HCT116 (cell line): Measurements from ENCODE around the gene FAM229A. TPM values are rescaled to one million over a fixed set of nuclear protein-coding genes. Genes with fewer than 3 reads are reported as not detected.
A peak's percentile ranks its signal among the peaks of the same experiment; 100 is the strongest.

Experiments used
- ATAC-seq: fragments of 200-7000 bp; cut with Tn5 transposase; 2 replicates; pipeline ENCODE4 v1.9.1; 2020; ENCODE audit warnings: mild to moderate bottlenecking, moderate library complexity
- BruUV-seq: library from RNA; stranded (reverse); fragments of 400-500 nt; replicated peaks from 2 replicates; lab custom pipeline; 2021; lab: Mats Ljungman, UMichigan
- CTCF ChIA-PET: fragments of 300-600 bp; sonication (Branson Sonifier 250); formaldehyde crosslinking; loops from one replicate; lab custom pipeline; 2021; ENCODE audit warnings: antibody characterized with exemption; lab: Charles Lee
- POLR2A ChIA-PET: fragments of 300-600, 350-600 bp; sonication (Branson Sonifier 250); formaldehyde crosslinking; loops from one replicate; lab custom pipeline; 2021; ENCODE audit warnings: antibody characterized with exemption; lab: Charles Lee
- RAD21 ChIA-PET, 2 experiments: fragments of 300-600 bp; sonication (Branson Sonifier 250); formaldehyde crosslinking; loops; one replicate each; lab custom pipeline; 2023; ENCODE audit warnings: low total read pairs in 2 of 2; ENCODE audit not compliant: uncharacterized antibody in 2 of 2, unreplicated experiment in 2 of 2, low non-redundant PET in 1 of 2; lab: Charles Lee
- DNase-seq: peaks from one replicate; pipeline ENCODE4 v3.0.0-alpha.2; 2010; ENCODE audit warnings: low read depth, low spot score
- H2AFZ ChIP-seq: fragments of 200-600 bp; shearing (Covaris generic), sonication (generic); 2 replicates; pipeline ENCODE4 v1.6.1; 2017; ENCODE audit warnings: low read depth, mixed run types, mixed read lengths, antibody characterized with exemption, low read length; ENCODE audit not compliant: poor library complexity, severe bottlenecking
- H3K27ac ChIP-seq: 2 replicates; pipeline ENCODE4 v1.5.1; 2012; ENCODE audit warnings: low read depth, low read length
- H3K27me3 ChIP-seq: fragments of 200-600 bp; sonication (generic); 2 replicates; pipeline ENCODE4 v1.6.1; 2016; ENCODE audit warnings: mixed run types, low read length, mixed read lengths; ENCODE audit not compliant: insufficient read depth
- H3K36me3 ChIP-seq, 2 experiments: fragments of 200-500 bp in 1 of 2; fragments of 200-600 bp in 1 of 2; sonication (Bioruptor generic) in 1 of 2; sonication (generic) in 1 of 2; 2 replicates each; pipeline versions ENCODE4 v1.5.1 to v1.6.1; 2014 to 2016; ENCODE audit warnings: low read length in 2 of 2, inconsistent platforms in 1 of 2, mixed read lengths in 1 of 2, mixed run types in 1 of 2; ENCODE audit not compliant: insufficient read depth in 2 of 2, control insufficient read depth in 1 of 2
- H3K4me1 ChIP-seq, 2 experiments: fragments of 200-600 bp in 1 of 2; sonication (generic) in 1 of 2; 2 replicates each; pipeline versions ENCODE4 v1.5.1 to v1.6.1; 2012 to 2017; ENCODE audit warnings: low read length in 2 of 2, inconsistent platforms in 1 of 2, mild to moderate bottlenecking in 1 of 2, mixed read lengths in 1 of 2, mixed run types in 1 of 2, moderate library complexity in 1 of 2; ENCODE audit not compliant: insufficient read depth in 2 of 2, control insufficient read depth in 1 of 2
- H3K4me2 ChIP-seq: fragments of 200-600 bp; sonication (generic); 2 replicates; pipeline ENCODE4 v1.6.1; 2017; ENCODE audit warnings: mixed run types, low read length, mixed read lengths
- H3K4me3 ChIP-seq, 2 experiments: fragments of 200-600 bp in 1 of 2; sonication (generic) in 1 of 2; replicated peaks in 1 of 2; 2 replicates each; pipeline ENCODE4 v1.5.1; 2011 to 2016; ENCODE audit warnings: low read length in 2 of 2, control low read depth in 1 of 2, low read depth in 1 of 2, mild to moderate bottlenecking in 1 of 2, mixed read lengths in 1 of 2, mixed run types in 1 of 2
- H3K79me2 ChIP-seq: fragments of 200-600 bp; sonication (generic); 2 replicates; pipeline ENCODE4 v1.6.1; 2017; ENCODE audit warnings: mild to moderate bottlenecking, mixed run types, low read length, moderate library complexity, mixed read lengths; ENCODE audit not compliant: insufficient read depth
- H3K9ac ChIP-seq: fragments of 200-600 bp; sonication (generic); 2 replicates; pipeline ENCODE4 v1.6.1; 2016; ENCODE audit warnings: low read length, mixed read lengths
- H3K9me2 ChIP-seq: fragments of 200-600 bp; sonication (generic), shearing (Covaris generic); 2 replicates; pipeline ENCODE4 v1.6.1; 2017; ENCODE audit warnings: mixed run types, mild to moderate bottlenecking, moderate library complexity; ENCODE audit not compliant: insufficient read depth
- H3K9me3 ChIP-seq, 2 experiments: fragments of 200-500 bp in 1 of 2; fragments of 200-600 bp in 1 of 2; sonication (Bioruptor generic) in 1 of 2; sonication (generic) in 1 of 2; 2 replicates each; pipeline ENCODE4 v1.6.1; 2014 to 2017; ENCODE audit warnings: low read length in 2 of 2, mixed read lengths in 2 of 2, inconsistent platforms in 1 of 2, low read depth in 1 of 2, mild to moderate bottlenecking in 1 of 2, mixed run types in 1 of 2, moderate library complexity in 1 of 2; ENCODE audit not compliant: control insufficient read depth in 1 of 2, insufficient read depth in 1 of 2
- H4K20me1 ChIP-seq: fragments of 200-600 bp; sonication (generic), shearing (Covaris generic); 2 replicates; pipeline ENCODE4 v1.6.1; 2017; ENCODE audit warnings: mixed run types, mild to moderate bottlenecking, moderate library complexity; ENCODE audit not compliant: insufficient read depth
- ATF3 ChIP-seq: IDR thresholded peaks from 2 replicates; pipeline ENCODE4 v1.6.1; 2012
- EGR1 ChIP-seq: IDR thresholded peaks from 2 replicates; pipeline ENCODE4 v1.6.1; 2012; ENCODE audit warnings: low read depth
- ELF1 ChIP-seq: IDR thresholded peaks from 2 replicates; pipeline ENCODE4 v1.6.1; 2012; ENCODE audit warnings: low read depth, borderline replicate concordance
- EZH2 ChIP-seq: fragments of 200-600 bp; sonication (generic); IDR thresholded peaks from 2 replicates; pipeline ENCODE4 v1.6.1; 2017; ENCODE audit warnings: antibody characterized with exemption, mixed run types
- EZH2phosphoT487 ChIP-seq: fragments of 200-600 bp; IDR thresholded peaks from 2 replicates; pipeline ENCODE4 v1.6.1; 2018; ENCODE audit warnings: antibody characterized with exemption, borderline replicate concordance
- FOSL1 ChIP-seq: IDR thresholded peaks from 2 replicates; pipeline ENCODE4 v1.6.1; 2012; ENCODE audit warnings: low read depth
- JUND ChIP-seq: IDR thresholded peaks from 2 replicates; pipeline ENCODE4 v1.6.1; 2012
- POLR2AphosphoS5 ChIP-seq: IDR thresholded peaks from 2 replicates; pipeline ENCODE4 v1.6.1; 2011; ENCODE audit warnings: mild to moderate bottlenecking, low read depth, low read length, moderate library complexity
- SIN3A ChIP-seq: IDR thresholded peaks from 2 replicates; pipeline ENCODE4 v1.6.1; 2012; ENCODE audit warnings: low read depth
- SP1 ChIP-seq: IDR thresholded peaks from 2 replicates; pipeline ENCODE4 v1.6.1; 2012; ENCODE audit warnings: low read depth
- SRF ChIP-seq: IDR thresholded peaks from 2 replicates; pipeline ENCODE4 v1.6.1; 2012; ENCODE audit warnings: low read depth
- TCF7L2 ChIP-seq: IDR thresholded peaks from 2 replicates; pipeline ENCODE4 v1.7.0; 2011; ENCODE audit warnings: borderline replicate concordance, inconsistent platforms; ENCODE audit not compliant: insufficient read depth, insufficient read length; ENCODE audit errors: extremely low read depth
- YY1 ChIP-seq: IDR thresholded peaks from 2 replicates; pipeline ENCODE4 v1.6.1; 2011; ENCODE audit warnings: low read length, low read depth, moderate library complexity, mild to moderate bottlenecking; ENCODE audit not compliant: insufficient replicate concordance; ENCODE audit errors: extremely low read depth
- ZFX ChIP-seq: fragments of 450-650 bp; IDR thresholded peaks from 2 replicates; pipeline ENCODE4 v1.6.1; 2017
- ZNF274 ChIP-seq: fragments of 200-500 bp; sonication (Bioruptor generic); IDR thresholded peaks from 2 replicates; pipeline ENCODE4 v1.6.1; 2014; ENCODE audit warnings: mild to moderate bottlenecking, low read depth, low read length, inconsistent platforms
- intact Hi-C: fragments of 100-400 bp; cut with micrococcal nuclease; formaldehyde crosslinking; loops from 2 replicates; pipeline ENCODE4 v1.10.0; 2022
- total RNA-seq: library from RNA; stranded (reverse); gene quantifications from one replicate; pipeline ENCODE4 v1.2.1, GENCODE V29; 2021; ENCODE audit not compliant: unreplicated experiment

Gene FAM229A
- total RNA-seq, 1 experiment from 2014 or later = 16.1 TPM

- peak overlapping the region; percentile 34; the same call in 1 of the 2 replicates for H3K27ac ChIP-seq
Measured at GRCh38 chr1:32333251-32333963, 28.9 kb downstream of the FAM229A start.

GRCh38 chr1:32332290-32333079 lies 29.8 kb downstream of the FAM229A start:
- Histone ChIP-seq H3K9ac (no peak overlapping the region), H3K4me3 (no peak overlapping the region), H3K4me2 (peak overlapping the region; percentile 56), H3K9me3 (no peaks in the 10 kb centered on the region), H3K79me2 (peaks cover 24% of the 10 kb centered on the region), H3K9me2 (no peaks in the 10 kb centered on the region), H2AFZ (no peak overlapping the region), H4K20me1 (no peaks in the 10 kb centered on the region), H3K36me3 (peaks cover 18 to 42% of the 10 kb centered on the region in 2 experiments), H3K4me1 (peaks cover 22 to 51% of the 10 kb centered on the region in 2 experiments), H3K27me3 (no peaks in the 10 kb centered on the region), H3K27ac (peak overlapping the region; percentile 34)
- POLR2A ChIA-PET = interaction anchor here (1.1 to 1.7 kb wide), 2 partner anchors 23 to 40 kb away, joined by 3 read pairs; partner anchors contain the start of gene HDAC1
- ATAC-seq (no peak), DNase-seq (no peak)
- RAD21 ChIA-PET = no interaction called here
- intact Hi-C loops = no loop called here
- CTCF ChIA-PET = no interaction called here
- TF ChIP-seq EGR1 (peak; percentile 70), SP1 (peak; percentile 50), ATF3 (no peak)
- no TSS peak for BruUV-seq

More at GRCh38 chr1:32333251-32333963, 28.9 kb downstream of the FAM229A start:
- ChIA-PET CTCF (no interaction called here), RAD21 (no interaction called here), POLR2A (interaction anchor here (1.0 to 1.7 kb wide), 3 partner anchors 12 to 41 kb away, joined by 3 to 9 read pairs (median 3); partner anchors contain the start of gene HDAC1)
- H3K79me2 ChIP-seq = peaks cover 24% of the 10 kb centered on the region
- DNase-seq (no peak), ATAC-seq (no peak)
- H3K9me3 ChIP-seq = no peaks in the 10 kb centered on the region
- H3K9me2 ChIP-seq = no peaks in the 10 kb centered on the region
- H3K27me3 ChIP-seq = no peaks in the 10 kb centered on the region
- H3K4me1 ChIP-seq = peaks cover 22 to 60% of the 10 kb centered on the region in 2 experiments
- no peak overlapping the region for H3K9ac ChIP-seq
- BruUV-seq = TSS peak; percentile 77
- no peak overlapping the region for H2AFZ ChIP-seq
- intact Hi-C loops = no loop called here
- TF ChIP-seq SIN3A (no peak), TCF7L2 (no peak), ELF1 (no peak), FOSL1 (no peak), YY1 (no peak), ZFX (no peak), SRF (no peak), EZH2phosphoT487 (no peak), JUND (no peak), EZH2 (no peak), POLR2AphosphoS5 (no peak), ZNF274 (no peak), EGR1 (no peak)
- no peak overlapping the region for H3K4me2 ChIP-seq
- H3K36me3 ChIP-seq = peaks cover 13 to 42% of the 10 kb centered on the region in 2 experiments
- no peak overlapping the region for H3K4me3 ChIP-seq
- no peaks in the 10 kb centered on the region for H4K20me1 ChIP-seq
